ENCODE measurements around the gene PRCD.

The PRCD gene

GRCh38 chr17:76539631-76540271 lies at the start of gene PRCD:
PRCD (plus strand) TSS chr17:76540044; CDS start chr17:76540142, 98 bp downstream.
- DNase-seq (ENCODE audit: low spot score): peak; percentile 17

- no peak for DNase-seq (ENCODE audit: low spot score)
Observed at GRCh38 chr17:76490112-76490710, 49.6 kb upstream of the PRCD start.

- DNase-seq (ENCODE audit: low spot score): no peak
Observed at GRCh38 chr17:76491271-76492122, 48.3 kb upstream of the PRCD start.

GRCh38 chr17:76492123-76492988 lies 47.5 kb upstream of the PRCD start:
- DNase-seq (ENCODE audit: low spot score): no peak

GRCh38 chr17:76492989-76493501 lies 46.8 kb upstream of the PRCD start:
- DNase-seq (ENCODE audit: low spot score): peak; percentile 88

GRCh38 chr17:76493505-76494167 lies 46.2 kb upstream of the PRCD start:
- no peak for DNase-seq (ENCODE audit: low spot score)

GRCh38 chr17:76495663-76496400 lies 44.0 kb upstream of the PRCD start:
- no peak for DNase-seq (ENCODE audit: low spot score)

GRCh38 chr17:76496464-76496863 lies 43.4 kb upstream of the PRCD start:
- DNase-seq (ENCODE audit: low spot score): no peak

- DNase-seq (ENCODE audit: low spot score): no peak
Observed at GRCh38 chr17:76497699-76497978, 42.2 kb upstream of the PRCD start.

- peak; percentile 93 for DNase-seq (ENCODE audit: low spot score)
Observed at GRCh38 chr17:76497979-76498875, 41.6 kb upstream of the PRCD start.

- DNase-seq (ENCODE audit: low spot score): no peak
Observed at GRCh38 chr17:76498876-76499251, 41.0 kb upstream of the PRCD start.

GRCh38 chr17:76499267-76499667 lies 40.6 kb upstream of the PRCD start:
- no peak for DNase-seq (ENCODE audit: low spot score)

GRCh38 chr17:76500074-76500746 lies 39.6 kb upstream of the PRCD start:
- DNase-seq (ENCODE audit: low spot score): no peak

GRCh38 chr17:76500747-76501017 lies 39.2 kb upstream of the PRCD start:
- no peak for DNase-seq (ENCODE audit: low spot score)

- no peak for DNase-seq (ENCODE audit: low spot score)
Observed at GRCh38 chr17:76501018-76501826, 38.6 kb upstream of the PRCD start, which contains the start of gene RHBDF2. RHBDF2 (minus strand) TSS chr17:76501423; CDS start chr17:76481524, 19,899 bp downstream.

- DNase-seq (ENCODE audit: low spot score): no peak
Observed at GRCh38 chr17:76501827-76502307, 38.0 kb upstream of the PRCD start.

GRCh38 chr17:76502341-76503211 lies 37.3 kb upstream of the PRCD start:
- no peak for DNase-seq (ENCODE audit: low spot score)
